ENCODE data around the gene CNOT8. TPM values are rescaled to one million over a fixed set of nuclear protein-coding genes. Genes with fewer than 3 reads are reported as not detected.

The CNOT8 gene
- total RNA-seq, 1 experiment from 2014 or later: 45.9 TPM

- ChIA-PET CTCF (no interaction called here), POLR2A (no interaction called here)
- Histone ChIP-seq H3K4me1 (ENCODE audit: control insufficient read depth, insufficient read depth, low read length) (no peaks in the 10 kb centered on the region), H3K9me3 (ENCODE audit: control insufficient read depth, insufficient read depth, low read depth, low read length) (peaks cover 9% of the 10 kb centered on the region), H3K36me3 (ENCODE audit: control insufficient read depth, insufficient read depth, low read length) (peaks cover 6% of the 10 kb centered on the region; the same call in 1 of the 2 replicates), H3K27ac (ENCODE audit: low read length) (no peak overlapping the region), H3K27me3 (ENCODE audit: control insufficient read depth, insufficient read depth, low read length) (no peaks in the 10 kb centered on the region), H3K4me3 (ENCODE audit: low read depth in 2 of 2, low read length in 2 of 2) (no peak overlapping the region)
- intact Hi-C loops (cut with micrococcal nuclease; ENCODE audit: unreplicated experiment): no loop called here
- no peak for ATAC-seq
- no peak for DNase-seq (ENCODE audit: low read depth, low spot score)
- no peak for TF ChIP-seq POLR2AphosphoS5 (IDR thresholded peaks at IDR 0.05; ENCODE audit: low read depth, low read length)
- TF ChIP-seq CTCF (IDR thresholded peaks at IDR 0.05): no peak
- no peak for TF ChIP-seq TCF7L2 (IDR thresholded peaks at IDR 0.05; ENCODE audit: low read depth, low read length)
- TF ChIP-seq SIN3A (IDR thresholded peaks at IDR 0.05; ENCODE audit: borderline replicate concordance, insufficient read depth, low read depth, low read length): no peak
- TF ChIP-seq REST (IDR thresholded peaks at IDR 0.05; ENCODE audit: insufficient read depth in 1 of 2, low read depth in 2 of 2, low read length in 1 of 2): no peak
- BruUV-seq (replicated peaks): no TSS peak
- in situ Hi-C loops (cut with HindIII; ENCODE audit: low pct_unique_long_range_greater_than_20kb, low sequenced_read_pairs): no loop called here
Observed at GRCh38 chr5:154878642-154879335, 20.4 kb downstream of the CNOT8 start.

GRCh38 chr5:154881986-154882385 is 23.6 kb downstream of the CNOT8 start:
- no peak for TF ChIP-seq CTCF (IDR thresholded peaks at IDR 0.05)
- no peak for TF ChIP-seq REST (IDR thresholded peaks at IDR 0.05; ENCODE audit: insufficient read depth in 1 of 2, low read depth in 2 of 2, low read length in 1 of 2)
- no peak for TF ChIP-seq SIN3A (IDR thresholded peaks at IDR 0.05; ENCODE audit: borderline replicate concordance, insufficient read depth, low read depth, low read length)
- no peak for TF ChIP-seq TCF7L2 (IDR thresholded peaks at IDR 0.05; ENCODE audit: low read depth, low read length)
- TF ChIP-seq POLR2AphosphoS5 (IDR thresholded peaks at IDR 0.05; ENCODE audit: low read depth, low read length): no peak
- in situ Hi-C loops (cut with HindIII; ENCODE audit: low pct_unique_long_range_greater_than_20kb, low sequenced_read_pairs) (no loop called here), intact Hi-C loops (cut with micrococcal nuclease; ENCODE audit: unreplicated experiment) (no loop called here)
- ChIA-PET POLR2A (no interaction called here), CTCF (interaction anchor here (0.6 kb wide), 1 partner anchor 232 kb away, joined by 3 read pairs; no protein-coding TSS in a partner anchor)
- no peak for ATAC-seq
- Histone ChIP-seq H3K27me3 (ENCODE audit: control insufficient read depth, insufficient read depth, low read length) (no peaks in the 10 kb centered on the region), H3K9me3 (ENCODE audit: control insufficient read depth, insufficient read depth, low read depth, low read length) (peaks cover 19% of the 10 kb centered on the region), H3K4me1 (ENCODE audit: control insufficient read depth, insufficient read depth, low read length) (no peaks in the 10 kb centered on the region), H3K4me3 (ENCODE audit: low read depth in 2 of 2, low read length in 2 of 2) (no peak overlapping the region), H3K36me3 (ENCODE audit: control insufficient read depth, insufficient read depth, low read length) (peaks cover 2% of the 10 kb centered on the region; the same call in 1 of the 2 replicates), H3K27ac (ENCODE audit: low read length) (no peak overlapping the region)
- DNase-seq (ENCODE audit: low read depth, low spot score): no peak
- BruUV-seq (replicated peaks): no TSS peak

Measured in Panc1 (cell line).